Nephron progenitor cell (in vitro differentiated cells): ENCODE measurements around the gene ANKRD33B.

Experiments used
- DNase-seq: peaks from one replicate; pipeline ENCODE4 v3.0.0; 2021
- H3K27ac Mint-ChIP-seq: 2 replicates; pipeline ENCODE4 v1.8.0; 2021; ENCODE audit warnings: mild to moderate bottlenecking, moderate library complexity, mixed read lengths
- H3K27me3 Mint-ChIP-seq: 2 replicates; pipeline ENCODE4 v1.8.0; 2021; ENCODE audit warnings: mild to moderate bottlenecking, low read depth, mixed read lengths; ENCODE audit not compliant: poor library complexity
- H3K36me3 Mint-ChIP-seq: 2 replicates; pipeline ENCODE4 v1.8.0; 2021; ENCODE audit warnings: low read depth, mixed read lengths
- H3K4me1 Mint-ChIP-seq: 2 replicates; pipeline ENCODE4 v1.8.0; 2021; ENCODE audit warnings: mixed read lengths
- H3K4me3 Mint-ChIP-seq: 2 replicates; pipeline ENCODE4 v1.8.0; 2021; ENCODE audit warnings: mild to moderate bottlenecking, moderate library complexity, mixed read lengths
- H3K9me3 Mint-ChIP-seq: 2 replicates; pipeline ENCODE4 v1.8.0; 2021; ENCODE audit warnings: mild to moderate bottlenecking, moderate library complexity, mixed read lengths
- CTCF ChIP-seq: fragments of 200-600 bp; sonication (generic); IDR thresholded peaks from 2 replicates; pipeline ENCODE4 v1.5.0; 2021; ENCODE audit warnings: antibody characterized with exemption

ANKRD33B gene

GRCh38 chr5:10591159-10591558, 27.3 kb downstream of the ANKRD33B start:
- Mint-ChIP-seq H3K27me3 (peaks cover 16% of the 10 kb centered on the region), H3K27ac (no peak overlapping the region), H3K4me3 (no peak overlapping the region), H3K9me3 (peaks cover 5% of the 10 kb centered on the region), H3K36me3 (no peaks in the 10 kb centered on the region), H3K4me1 (peaks cover 23% of the 10 kb centered on the region)
- TF ChIP-seq CTCF: no peak
- no peak for DNase-seq

GRCh38 chr5:10591966-10592365, 28.1 kb downstream of the ANKRD33B start:
- Mint-ChIP-seq H3K36me3 (no peaks in the 10 kb centered on the region), H3K27me3 (peaks cover 20% of the 10 kb centered on the region), H3K4me3 (no peak overlapping the region), H3K4me1 (peaks cover 23% of the 10 kb centered on the region), H3K9me3 (peaks cover 13% of the 10 kb centered on the region), H3K27ac (no peak overlapping the region)
- no peak for TF ChIP-seq CTCF
- no peak for DNase-seq

GRCh38 chr5:10592601-10593000, 28.7 kb downstream of the ANKRD33B start:
- Mint-ChIP-seq H3K4me1 (peaks cover 23% of the 10 kb centered on the region), H3K27me3 (peaks cover 20% of the 10 kb centered on the region), H3K9me3 (peaks cover 15% of the 10 kb centered on the region), H3K36me3 (no peaks in the 10 kb centered on the region), H3K4me3 (no peak overlapping the region), H3K27ac (no peak overlapping the region)
- no peak for DNase-seq
- no peak for TF ChIP-seq CTCF

- DNase-seq: no peak
- no peak overlapping the region for H3K4me3 Mint-ChIP-seq
- no peak for TF ChIP-seq CTCF
- H3K36me3 Mint-ChIP-seq: no peaks in the 10 kb centered on the region
- no peak overlapping the region for H3K27ac Mint-ChIP-seq
- H3K9me3 Mint-ChIP-seq: peaks cover 15% of the 10 kb centered on the region
- peaks cover 23% of the 10 kb centered on the region for H3K4me1 Mint-ChIP-seq
- H3K27me3 Mint-ChIP-seq: peaks cover 20% of the 10 kb centered on the region
These were observed 29.8 kb downstream of the ANKRD33B start for GRCh38 chr5:10593531-10594181.

GRCh38 chr5:10594591-10595210, 30.8 kb downstream of the ANKRD33B start:
- Mint-ChIP-seq H3K36me3 (no peaks in the 10 kb centered on the region), H3K27ac (peak overlapping the region; percentile 73), H3K27me3 (peaks cover 24% of the 10 kb centered on the region), H3K9me3 (peaks cover 13% of the 10 kb centered on the region), H3K4me3 (no peak overlapping the region), H3K4me1 (peaks cover 23% of the 10 kb centered on the region)
- TF ChIP-seq CTCF: no peak
- no peak for DNase-seq

GRCh38 chr5:10595293-10595671, 31.4 kb downstream of the ANKRD33B start:
- no peak for DNase-seq
- H3K27me3 Mint-ChIP-seq: peaks cover 24% of the 10 kb centered on the region
- H3K27ac Mint-ChIP-seq: no peak overlapping the region
- H3K4me1 Mint-ChIP-seq: peaks cover 23% of the 10 kb centered on the region
- no peak for TF ChIP-seq CTCF
- no peak overlapping the region for H3K4me3 Mint-ChIP-seq
- no peaks in the 10 kb centered on the region for H3K36me3 Mint-ChIP-seq
- peaks cover 13% of the 10 kb centered on the region for H3K9me3 Mint-ChIP-seq
